DMS53 (cell line): ENCODE data around the gene ZNF605.
"Not testable (repeated sequence)": the region's sequence is repeated elsewhere in the genome, so short reads cannot be mapped to it uniquely, and the experiment has no call there.

Source experiments
- DNase-seq: peaks from one replicate; lab custom pipeline; 2025; lab: John Stamatoyannopoulos, UW

ZNF605 gene

GRCh38 chr12:132948146-132949066 lies 7.7 kb downstream of the ZNF605 start:
- DNase-seq = no peak

GRCh38 chr12:132946246-132946820 lies 9.8 kb downstream of the ZNF605 start:
- DNase-seq = no peak

- no peak for DNase-seq
Observed at GRCh38 chr12:132945806-132946205, 10.3 kb downstream of the ZNF605 start.

GRCh38 chr12:132942611-132943010 lies 13.5 kb downstream of the ZNF605 start:
- DNase-seq = no peak

- DNase-seq = no peak
Observed at GRCh38 chr12:132941336-132941954, 14.7 kb downstream of the ZNF605 start.

- no peak for DNase-seq
Observed at GRCh38 chr12:132940071-132940719, 15.9 kb downstream of the ZNF605 start.

GRCh38 chr12:132938807-132939206 lies 17.3 kb downstream of the ZNF605 start:
- not testable (repeated sequence) for DNase-seq

- DNase-seq = no peak
Observed at GRCh38 chr12:132937476-132937875, 18.6 kb downstream of the ZNF605 start.

GRCh38 chr12:132936921-132937320 lies 19.2 kb downstream of the ZNF605 start:
- not testable (repeated sequence) for DNase-seq

GRCh38 chr12:132936163-132936562 lies 19.9 kb downstream of the ZNF605 start:
- DNase-seq = no peak

- no peak for DNase-seq
Observed at GRCh38 chr12:132926415-132926833, 29.7 kb downstream of the ZNF605 start.

GRCh38 chr12:132925597-132926414 lies 30.3 kb downstream of the ZNF605 start:
- DNase-seq = peak; percentile 29

- DNase-seq = no peak
Observed at GRCh38 chr12:132924356-132924755, 31.8 kb downstream of the ZNF605 start.

- DNase-seq = no peak
Observed at GRCh38 chr12:132923356-132923909, 32.7 kb downstream of the ZNF605 start.

- DNase-seq = no peak
Observed at GRCh38 chr12:132922676-132923075, 33.4 kb downstream of the ZNF605 start.

- peak; percentile 35 for DNase-seq
Observed at GRCh38 chr12:132921685-132922084, 34.4 kb downstream of the ZNF605 start.

GRCh38 chr12:132918680-132919079 lies 37.4 kb downstream of the ZNF605 start:
- no peak for DNase-seq

- DNase-seq = no peak
Observed at GRCh38 chr12:132909030-132909368, 47.1 kb downstream of the ZNF605 start.

GRCh38 chr12:132908145-132909029 lies 47.7 kb downstream of the ZNF605 start:
- DNase-seq = peak; percentile 99

GRCh38 chr12:132907789-132908144 lies 48.3 kb downstream of the ZNF605 start:
- not testable (repeated sequence) for DNase-seq
